Measurements from ENCODE around the gene B3GNT3.
"Not testable (repeated sequence)": the region's sequence is repeated elsewhere in the genome, so short reads cannot be mapped to it uniquely, and the experiment has no call there.

Gene B3GNT3

DNA sequence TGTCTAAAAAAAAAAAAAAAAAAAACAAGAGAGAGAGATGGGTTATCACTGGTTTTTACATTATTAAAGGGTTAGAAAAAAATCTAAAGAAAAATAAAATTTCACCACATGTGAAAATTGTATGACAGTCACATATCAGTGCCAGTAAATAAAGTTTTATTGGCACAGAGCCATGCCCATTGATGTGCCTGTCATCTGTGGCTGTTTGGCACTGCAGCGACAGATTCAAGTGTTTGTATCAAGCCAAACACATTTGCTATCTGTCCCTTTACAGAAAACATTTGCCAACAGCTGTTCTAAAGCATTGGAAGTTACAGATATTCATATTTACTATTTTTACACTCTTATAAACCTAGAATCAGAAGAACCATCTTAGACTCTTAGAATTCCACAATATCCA is 27.4 kb upstream of the B3GNT3 start:
- DNase-seq, result no peak

DNA sequence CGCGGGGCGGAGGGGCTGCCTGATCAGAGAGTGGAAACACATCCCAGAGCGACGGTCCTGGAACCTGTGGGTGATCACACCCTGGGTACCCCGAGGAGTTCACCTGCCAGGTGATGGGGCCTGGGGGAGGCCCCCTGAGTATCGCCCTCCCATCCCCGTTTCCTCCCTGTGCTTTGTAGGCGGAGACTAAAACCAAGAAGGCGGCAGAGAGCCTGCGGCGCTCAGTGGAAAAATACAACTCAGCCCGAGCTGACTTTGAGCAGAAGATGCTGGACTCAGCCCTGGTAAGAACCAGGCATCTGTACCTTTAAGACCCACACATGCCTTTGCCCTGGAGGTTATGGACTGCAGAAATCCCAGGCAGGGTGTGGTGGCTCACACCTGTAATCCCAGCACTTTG is 24.3 kb upstream of the B3GNT3 start:
- DNase-seq, result no peak

DNA sequence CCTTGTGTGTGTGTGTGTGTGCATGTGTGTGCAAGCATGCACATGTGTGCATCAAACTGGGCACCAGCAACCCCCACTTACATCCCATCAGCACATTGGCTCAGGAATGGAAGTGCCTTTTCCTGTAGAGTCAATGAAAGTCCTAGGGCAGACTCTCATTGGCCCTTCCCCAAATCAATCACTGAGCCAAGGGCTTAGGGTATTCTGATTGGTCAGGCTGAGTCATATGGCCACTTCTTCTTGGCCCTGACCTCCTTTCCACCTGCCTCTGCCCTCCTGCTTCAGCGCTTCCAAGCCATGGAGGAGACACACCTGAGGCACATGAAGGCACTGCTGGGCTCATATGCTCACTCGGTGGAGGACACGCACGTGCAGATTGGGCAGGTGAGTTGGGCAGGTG is 22.8 kb upstream of the B3GNT3 start:
- DNase-seq, result peak in 1 of 2 experiments; percentile 32

DNA sequence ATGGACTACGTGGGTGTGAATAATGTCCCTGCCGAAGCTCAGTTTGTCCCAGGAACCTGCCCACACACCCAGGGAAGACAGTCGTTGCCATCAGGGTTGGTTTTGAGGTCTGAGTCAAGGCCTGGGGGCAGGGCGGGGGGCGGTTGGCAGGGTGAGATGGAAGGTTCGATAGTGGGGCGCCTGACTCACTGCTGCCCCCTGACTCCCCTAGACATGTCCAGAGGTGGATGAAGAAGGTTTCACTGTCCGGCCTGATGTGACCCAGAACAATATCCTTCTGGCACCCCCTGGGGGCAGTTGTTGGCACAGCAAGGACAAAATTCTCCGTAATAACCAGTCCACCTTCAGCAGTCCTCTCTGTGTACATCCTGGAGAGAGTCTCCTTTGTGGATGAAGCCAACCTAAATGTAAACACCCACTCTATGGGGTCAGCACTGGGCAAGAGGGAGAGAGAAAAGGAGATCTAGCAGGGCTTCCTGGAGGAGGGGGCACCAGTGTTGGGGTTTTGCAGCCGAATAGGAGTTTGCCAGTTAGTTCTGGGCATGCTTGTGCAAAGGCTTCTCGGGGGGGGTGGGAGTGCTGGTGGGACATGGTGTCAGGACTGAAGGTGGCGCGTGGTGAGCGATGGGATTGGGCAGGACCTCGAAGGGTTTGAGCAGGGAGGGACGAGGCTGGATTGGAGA is 19.6 kb upstream of the B3GNT3 start:
- DNase-seq, result no peak

DNA sequence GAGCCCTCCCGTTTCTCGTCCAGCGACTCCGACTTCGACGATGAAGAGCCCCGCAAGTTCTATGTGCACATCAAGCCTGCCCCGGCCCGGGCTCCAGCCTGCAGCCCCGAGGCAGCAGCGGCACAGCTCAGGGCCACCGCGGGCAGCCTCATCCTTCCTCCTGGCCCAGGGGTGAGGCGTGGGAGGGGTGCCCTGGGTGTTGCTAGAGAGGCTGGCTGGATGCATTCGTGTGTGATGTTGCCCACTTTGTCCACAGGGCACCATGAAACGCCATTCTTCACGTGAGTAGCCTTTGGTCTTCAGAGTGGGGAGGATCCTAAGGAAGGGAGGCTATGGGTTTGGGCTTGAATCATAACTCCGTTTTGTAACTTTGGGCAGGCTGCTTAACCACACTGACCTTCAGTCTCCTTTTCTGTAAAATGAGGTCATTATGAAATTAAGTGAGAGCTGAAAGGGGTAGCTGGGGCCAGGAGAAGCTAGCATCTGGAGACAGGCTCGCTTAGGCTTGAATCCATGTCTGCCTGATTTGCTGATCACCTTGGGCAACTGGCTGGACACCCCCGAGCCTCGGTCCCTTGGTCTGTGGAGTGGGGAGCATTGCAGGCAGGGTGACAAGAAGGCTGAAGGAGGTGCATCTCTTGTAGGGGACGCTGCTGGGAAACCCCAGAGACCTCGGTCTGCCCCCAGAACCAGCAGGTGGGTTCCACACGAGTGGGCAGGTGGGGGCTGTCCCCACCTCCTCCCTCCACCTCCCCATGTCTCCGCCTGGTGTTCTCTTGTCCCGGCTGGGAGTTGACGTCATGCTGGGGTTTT is 18.7 kb upstream of the B3GNT3 start:
- DNase-seq, result no peak

DNA sequence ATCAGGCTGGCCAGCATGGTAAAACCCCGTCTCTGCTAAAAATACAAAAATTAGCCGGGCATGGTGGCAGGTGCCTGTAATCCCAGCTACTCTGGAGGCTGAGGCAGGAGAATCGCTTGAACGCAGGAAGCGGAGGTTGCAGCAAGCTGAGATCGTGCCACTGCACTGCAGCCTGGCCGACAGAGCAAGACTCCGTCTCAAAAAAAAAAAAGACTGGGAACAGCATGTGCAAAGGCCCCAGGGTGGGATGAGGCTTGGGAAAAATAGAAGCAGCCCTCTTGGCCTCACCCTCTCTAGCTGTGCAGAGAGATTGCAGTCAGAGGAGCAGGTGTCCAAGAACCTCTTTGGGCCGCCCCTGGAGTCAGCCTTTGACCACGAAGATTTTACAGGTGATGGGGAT is 17.1 kb upstream of the B3GNT3 start:
- DNase-seq, result not testable (repeated sequence)

DNA sequence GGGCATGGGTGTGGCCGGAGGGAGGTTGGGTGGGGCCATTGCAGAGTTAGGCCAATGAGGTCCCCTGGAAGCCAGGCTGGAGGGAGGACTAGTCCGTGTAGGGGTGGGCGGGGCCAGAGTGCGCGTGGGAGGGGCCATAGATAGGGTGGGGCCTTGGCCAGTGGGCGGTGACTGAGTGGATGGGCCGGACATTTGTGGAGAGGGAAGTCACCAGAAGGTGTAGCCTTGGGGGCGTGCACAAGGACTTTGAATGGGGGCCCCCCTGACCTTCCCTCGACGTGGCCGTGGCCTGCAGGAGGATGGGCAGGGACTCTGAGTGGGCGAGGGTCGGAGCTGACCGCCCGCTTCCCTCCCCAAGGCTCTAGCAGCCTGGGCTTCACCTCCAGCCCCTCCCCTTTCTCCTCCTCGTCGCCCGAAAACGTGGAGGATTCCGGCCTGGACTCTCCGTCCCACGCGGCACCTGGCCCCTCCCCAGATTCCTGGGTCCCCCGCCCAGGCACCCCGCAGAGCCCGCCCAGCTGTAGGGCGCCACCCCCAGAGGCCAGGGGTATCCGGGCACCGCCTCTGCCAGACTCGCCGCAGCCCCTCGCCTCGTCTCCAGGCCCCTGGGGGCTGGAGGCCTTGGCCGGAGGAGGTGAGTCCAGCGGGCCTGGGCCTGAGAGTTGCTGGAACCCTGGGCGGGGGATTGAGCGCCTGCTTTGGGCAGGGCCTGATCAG is 16.5 kb upstream of the B3GNT3 start:
- no peak for DNase-seq

DNA sequence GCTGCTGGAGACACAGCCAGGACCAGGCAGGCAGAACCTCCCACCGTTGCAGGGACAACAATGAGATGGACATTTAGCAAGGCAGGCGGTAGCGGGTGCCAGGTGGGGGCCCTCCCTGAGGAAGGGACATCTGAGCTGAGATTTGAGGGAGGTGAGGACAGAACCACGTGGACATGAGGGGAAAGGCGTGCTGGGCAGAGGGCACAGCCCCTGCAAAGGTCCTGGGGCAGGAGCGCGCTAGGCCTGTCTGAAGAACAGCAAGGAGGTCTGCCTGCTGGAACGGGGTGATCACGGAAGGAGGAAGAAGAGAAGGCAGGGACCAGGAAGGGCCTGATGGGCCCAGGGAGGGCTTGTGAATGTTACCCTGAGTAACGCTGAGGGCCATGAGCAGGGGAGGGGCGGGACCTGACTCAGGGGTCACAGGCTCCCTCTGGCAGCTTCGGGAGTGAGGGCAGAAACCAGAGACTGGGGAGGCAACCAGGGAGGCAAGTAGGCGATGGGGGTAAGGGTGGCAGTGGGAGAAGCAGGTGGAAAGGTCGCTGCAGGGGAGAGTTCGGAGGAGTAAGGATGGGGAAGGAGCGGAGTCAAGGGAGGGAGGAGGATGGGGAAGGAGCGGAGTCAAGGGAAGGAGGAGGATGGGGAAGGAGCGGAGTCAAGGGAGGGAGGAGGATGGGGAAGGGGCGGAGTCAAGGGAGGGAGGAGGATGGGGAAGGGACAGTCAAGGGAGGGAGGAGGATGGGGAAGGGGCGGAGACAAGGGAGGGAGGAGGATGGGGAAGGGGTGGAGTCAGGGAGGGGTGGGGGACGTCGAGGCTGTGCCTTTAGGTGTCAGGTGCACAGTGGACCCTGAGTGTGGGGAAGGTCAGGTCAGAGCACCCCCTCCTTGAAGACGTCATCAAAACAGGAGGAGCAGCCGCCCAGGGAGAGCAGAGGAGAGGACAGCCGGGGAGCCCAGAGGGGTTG is 15.7 kb upstream of the B3GNT3 start:
- no peak for DNase-seq

DNA sequence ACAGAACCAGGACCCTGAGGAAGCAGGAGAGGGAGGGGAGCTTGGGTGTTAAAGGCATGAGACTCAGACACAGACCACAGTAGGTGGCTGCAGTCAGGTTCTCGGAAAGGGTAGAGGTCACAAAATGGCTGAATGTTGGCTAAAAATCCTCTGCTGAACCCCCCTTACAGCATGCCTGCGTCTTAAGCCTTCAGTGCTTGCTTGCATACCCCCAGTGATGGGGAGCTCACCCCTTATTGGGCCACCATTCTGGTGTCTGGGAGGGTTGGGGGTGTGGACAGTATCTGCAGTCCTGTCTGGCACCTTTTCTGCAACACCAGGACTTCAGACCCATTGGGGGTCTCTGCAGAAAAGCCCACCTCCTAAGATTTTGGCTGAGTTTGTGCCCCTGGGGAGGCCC is 14.2 kb upstream of the B3GNT3 start:
- DNase-seq, result no peak

DNA sequence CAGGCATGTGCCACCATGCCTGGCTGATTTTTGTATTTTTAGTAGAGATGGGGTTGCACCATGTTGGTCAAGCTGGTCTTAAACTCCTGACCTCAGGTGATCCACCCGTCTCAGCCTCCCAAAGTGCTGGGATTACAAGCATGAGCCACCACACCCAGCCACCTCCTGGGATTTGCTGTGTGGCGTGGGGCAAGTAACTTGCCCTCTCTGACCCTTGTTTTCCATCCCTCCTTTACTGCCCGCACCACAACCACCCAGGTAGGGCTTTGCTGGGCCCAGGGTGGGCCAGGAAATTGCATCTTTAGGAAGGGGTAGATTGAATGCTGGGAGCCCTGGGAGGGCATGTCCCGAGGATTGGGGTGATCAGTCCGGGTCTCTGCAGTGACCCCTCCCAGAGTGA is 11.2 kb upstream of the B3GNT3 start:
- DNase-seq, result not testable (repeated sequence)

DNA sequence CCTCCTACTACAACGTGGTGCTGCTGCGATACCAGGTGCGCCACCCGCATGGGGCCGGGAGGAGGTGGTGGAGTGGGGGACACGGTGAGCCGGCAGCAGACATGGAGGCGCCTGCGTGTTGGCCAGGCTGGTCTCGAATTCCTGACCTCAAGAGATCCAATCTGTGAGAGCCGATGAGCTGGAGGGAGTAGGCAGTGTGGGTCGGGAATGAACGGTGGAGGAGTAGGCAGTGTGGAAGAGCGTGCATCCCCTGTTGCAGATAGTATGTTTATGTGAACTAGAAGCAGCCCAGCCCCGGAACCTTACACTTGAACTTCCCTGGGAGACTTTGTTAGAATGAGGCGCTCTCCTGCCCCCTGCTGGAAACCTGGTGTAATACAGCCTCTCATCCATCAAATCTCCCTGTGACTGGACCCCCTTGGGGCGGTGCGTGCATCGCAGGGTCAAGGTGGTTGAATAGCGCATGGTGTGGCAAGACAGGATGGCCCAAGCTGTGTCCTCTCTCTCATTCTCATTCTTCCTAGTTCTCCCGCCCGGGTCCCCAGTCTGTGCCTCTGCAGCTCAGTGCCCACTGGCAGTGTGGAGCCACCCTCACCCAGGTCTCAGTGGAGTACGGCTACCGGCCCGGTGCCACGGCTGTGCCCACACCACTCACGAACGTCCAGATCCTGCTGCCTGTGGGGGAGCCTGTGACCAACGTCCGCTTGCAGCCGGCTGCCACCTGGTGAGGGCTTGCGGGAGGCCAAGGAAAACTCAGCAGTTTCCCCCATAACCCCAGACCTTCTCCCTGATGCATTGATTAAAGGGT is 10.5 kb upstream of the B3GNT3 start:
- DNase-seq, result peak; percentile 64 to 70

DNA sequence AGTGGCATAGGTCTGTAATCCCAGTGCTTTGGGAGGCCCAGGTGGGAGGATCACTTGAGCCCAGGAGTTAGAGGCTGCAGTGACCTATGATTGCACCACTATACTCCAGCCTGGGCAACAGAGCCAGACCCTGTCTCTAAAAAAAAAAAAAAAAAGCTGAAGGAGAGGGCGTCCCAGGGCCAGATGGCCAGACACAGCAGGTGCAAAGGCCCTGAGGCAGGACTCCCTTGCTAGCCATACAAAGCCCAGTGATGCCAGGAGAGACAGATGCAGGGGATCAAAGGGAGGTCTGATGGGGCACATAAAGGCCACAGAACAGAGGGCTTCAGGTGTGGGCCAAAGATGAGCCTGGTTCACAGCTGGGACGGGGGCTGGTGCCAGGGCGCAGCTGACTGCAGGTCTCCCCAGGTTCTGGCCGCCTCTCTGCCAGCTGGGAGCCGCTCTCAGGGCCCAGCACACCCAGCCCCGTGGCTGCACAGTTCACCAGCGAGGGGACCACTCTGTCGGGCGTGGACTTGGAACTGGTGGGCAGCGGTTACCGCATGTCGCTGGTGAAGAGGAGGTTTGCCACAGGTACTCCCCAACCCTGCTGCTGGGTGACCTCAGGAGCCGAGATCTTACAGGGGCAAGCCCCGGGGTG is 7.5 kb upstream of the B3GNT3 start:
- DNase-seq, result no peak

DNA sequence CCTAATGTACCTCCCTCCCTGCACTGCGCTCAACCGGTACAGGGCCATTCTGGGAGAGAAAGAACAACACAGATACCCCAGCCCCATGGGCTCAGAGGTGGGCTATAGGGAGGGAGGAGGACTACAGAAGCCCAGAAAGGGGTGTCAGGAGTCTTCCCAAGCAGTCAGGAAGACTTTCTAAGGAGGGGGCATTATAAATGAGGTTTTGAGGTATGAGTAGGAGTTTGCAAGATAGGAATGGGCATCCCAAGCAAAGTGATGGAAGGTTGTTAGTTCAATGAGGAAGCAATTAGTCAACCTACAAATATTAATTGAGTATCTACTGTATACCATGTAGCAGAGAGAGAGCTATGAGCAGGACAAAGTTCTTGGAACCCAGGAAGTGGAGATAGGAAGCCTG is 6.3 kb upstream of the B3GNT3 start:
- no peak for DNase-seq

DNA sequence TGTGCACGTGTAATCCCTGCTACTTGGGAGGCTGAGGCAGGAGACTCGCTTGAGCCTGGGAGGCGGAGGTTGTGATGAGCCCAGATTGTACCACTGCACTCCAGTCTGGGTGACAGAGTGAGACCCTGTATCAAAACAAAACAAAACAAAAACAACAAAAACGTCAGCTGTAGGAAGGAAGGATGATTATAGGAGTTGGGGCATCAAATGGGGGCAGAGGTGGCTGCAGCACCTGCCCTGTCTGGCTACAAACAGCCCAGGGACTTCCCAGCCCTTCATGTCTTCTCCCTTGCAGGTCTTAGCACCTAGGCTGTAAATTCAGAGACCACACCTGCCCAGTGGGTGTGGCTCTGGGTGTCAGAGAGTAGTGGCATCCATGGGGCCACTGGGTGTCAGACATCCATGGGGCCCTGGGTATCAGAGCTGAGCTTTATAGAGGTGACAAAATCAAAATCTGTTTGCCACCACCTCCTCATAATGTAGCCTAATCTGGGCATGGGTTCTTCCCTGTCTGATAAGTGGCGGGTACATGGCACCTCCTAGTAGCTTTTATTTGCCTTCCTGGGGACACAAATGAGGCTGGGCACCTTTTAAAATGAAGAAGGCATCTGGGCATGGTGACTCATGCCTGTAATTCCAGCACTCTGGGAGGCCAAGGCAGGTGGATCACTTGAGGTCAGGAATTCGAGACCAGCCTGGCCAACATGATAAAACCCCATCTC is 4.7 kb upstream of the B3GNT3 start:
- DNase-seq, result no peak

DNA sequence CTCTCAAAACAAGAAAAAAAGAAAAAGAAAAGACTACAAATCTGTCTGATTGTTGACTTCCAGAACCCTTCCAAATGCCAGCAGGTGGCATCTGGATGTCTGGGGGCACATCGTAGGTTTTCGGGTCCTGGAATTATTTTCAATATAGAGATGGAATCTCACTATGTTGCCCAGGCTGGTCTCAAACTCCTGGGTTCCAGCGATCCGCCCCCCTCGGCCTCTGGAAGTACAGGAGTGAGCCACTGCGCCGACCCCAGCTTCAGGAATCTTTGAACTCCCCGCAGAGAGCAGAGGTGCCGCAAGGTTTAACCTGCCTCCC is 567 bp upstream of the B3GNT3 start:
- no peak for DNase-seq

DNA sequence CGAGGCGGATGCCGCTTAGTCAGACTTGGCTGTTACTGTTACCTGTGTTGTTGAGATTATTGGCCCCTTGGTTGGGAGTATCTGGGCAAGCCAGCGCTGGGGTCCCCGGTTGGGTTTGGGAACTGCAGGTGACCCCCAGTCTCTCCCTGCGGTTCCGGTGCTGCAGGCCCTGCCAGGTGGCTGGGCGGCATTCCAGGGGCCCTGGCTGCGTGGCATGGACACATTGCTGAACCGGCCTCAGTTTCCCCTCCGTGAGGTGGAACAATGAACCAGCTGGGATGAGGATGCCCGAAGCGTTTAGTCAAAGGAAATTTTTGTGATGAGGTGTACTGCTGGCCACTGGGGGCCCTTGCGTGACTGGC is 538 bp downstream of the B3GNT3 start:
- no peak for DNase-seq

DNA sequence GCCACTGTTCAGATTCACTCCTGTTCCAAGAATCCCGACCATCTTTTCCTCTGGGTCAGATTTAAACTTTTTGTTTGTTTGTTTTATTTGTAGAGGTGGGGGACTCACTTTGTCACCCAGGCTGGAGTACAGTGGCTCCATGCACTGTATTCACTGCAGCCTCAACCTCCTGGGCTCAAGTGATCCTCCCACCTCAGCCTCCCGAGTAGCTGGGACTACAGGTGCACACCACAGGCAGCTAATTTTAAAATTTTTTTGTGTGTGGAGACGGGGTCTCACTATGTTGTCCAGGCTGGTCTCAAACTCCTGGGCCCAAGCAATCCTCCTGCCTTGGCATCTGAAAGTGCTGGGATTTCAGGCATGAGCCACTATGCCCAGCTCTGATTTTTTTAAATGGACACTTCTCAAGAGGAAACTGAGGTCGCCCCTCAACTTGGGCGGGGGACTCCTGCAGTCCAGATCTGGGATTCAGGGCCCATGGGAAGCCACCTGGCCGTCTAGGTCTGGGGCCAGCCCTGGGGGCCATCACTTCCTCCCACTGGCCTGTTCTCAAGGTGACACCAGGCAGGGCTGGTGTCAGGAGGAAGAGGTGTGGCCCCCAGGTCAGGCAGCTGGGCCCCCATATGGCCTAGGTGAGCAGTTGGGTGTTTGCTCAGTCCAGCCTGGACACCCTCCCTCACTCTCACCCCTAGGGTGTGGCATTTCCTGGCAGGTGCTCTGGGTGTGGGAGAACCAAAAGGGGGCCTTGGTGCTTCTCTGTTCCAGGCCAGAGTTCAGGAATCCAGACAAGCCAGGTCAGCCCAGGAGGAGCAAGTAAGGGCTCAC is 1.3 kb downstream of the B3GNT3 start:
- no peak for DNase-seq

DNA sequence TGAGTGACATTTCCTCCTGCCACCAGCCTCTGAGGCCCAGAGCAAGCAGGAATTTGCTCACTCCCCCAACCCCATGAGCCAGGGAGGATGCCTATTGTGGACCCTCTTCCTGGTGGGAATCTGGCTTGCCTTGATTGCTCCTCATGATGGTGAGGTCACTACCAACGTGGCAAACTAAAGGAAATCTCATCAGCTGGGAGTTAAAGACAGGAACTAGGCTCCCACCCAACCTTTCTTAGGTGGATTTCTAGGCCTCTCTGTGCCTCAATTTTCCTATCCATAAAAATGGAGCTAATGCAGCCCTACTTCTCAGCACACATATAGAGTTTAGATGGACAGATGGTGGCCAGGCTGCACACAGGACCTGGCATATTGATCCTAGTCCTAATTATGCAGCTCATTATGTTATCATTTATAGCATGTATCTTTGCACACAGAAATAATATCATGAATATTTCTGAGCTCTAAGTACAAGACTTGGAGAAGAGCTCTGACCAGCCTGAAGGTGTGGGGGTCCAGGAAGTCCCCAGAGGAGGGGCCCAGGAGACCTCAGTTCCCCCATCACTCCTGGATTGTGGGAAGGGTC is 2.0 kb downstream of the B3GNT3 start:
- no peak for DNase-seq

DNA sequence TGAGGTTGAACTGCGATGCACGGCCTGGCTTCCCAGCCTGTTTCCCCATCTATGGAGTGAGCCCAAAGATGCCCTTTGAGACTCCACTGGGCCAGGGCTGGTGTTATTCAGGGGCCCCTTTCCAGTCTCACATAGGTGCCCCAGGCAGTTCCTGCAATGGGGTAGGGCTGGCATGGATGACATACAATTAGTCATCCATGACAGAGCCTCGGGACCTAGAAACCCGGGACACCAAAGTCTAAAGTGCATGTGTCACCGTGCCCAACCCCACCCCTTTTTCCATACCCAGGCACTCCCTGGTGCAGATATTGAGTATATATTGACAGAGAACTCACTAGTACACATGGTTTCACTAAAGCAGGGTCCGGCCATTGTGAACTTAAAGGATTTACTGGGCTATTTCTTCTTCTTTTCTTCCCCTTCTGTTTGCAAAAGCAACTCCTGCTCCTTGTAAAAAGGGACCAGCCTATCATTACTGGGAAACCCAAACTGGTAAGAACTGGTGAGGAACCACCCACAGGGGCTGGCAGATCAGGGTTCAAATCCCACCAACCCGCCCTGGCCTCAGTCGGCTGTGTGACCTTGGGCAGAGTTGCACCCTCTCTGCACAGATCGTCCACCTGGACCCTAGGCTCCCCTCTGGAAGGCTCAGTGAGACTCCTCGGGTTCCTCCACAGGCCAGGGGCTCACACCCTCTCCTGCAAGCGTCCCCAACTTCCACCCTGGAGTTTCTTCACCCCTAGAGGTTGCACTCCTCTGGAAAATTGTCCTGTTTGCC is 2.7 kb downstream of the B3GNT3 start:
- DNase-seq, result no peak
